Measurements from ENCODE around the gene RHOJ.

The RHOJ gene

DNA sequence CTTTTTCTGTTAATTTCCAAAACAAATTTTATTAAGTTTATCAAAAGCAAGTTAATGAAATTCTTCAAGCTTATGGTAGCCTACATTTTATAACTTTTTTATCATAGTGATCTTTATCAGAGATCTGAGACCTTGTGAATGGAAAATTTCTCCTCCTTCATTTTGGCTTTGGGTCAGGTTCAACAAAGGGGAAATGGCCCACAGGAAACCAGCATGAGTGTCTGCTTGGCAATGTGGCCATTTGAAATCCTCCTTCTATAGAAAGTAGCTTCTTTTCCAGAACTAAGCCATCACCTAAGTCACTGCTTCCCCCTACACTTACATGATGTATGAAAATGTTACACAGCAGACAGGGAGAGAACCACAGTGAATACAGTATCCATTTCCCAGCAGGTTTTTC is 1.6 kb downstream of the RHOJ start:
- no peak for DNase-seq (ENCODE audit: low spot score)

DNA sequence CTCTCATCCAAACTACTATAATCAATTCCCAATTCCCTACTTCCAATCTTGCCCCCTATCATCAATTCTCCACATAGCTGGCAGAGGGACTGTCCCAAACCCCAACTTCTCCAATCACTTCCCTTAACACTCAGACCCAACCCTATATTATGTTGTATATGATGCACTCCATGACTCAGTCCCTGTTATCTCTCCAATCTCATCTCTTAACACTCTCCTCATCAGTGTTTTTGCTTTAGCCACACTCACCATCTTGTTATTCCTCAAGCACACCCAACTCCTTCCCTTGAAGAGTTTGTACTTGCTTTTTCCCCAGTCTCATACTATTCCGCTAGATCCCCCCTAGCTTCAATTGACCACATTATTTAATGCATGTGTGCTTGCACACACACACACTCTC is 4.9 kb downstream of the RHOJ start:
- DNase-seq (ENCODE audit: low spot score), result no peak

DNA sequence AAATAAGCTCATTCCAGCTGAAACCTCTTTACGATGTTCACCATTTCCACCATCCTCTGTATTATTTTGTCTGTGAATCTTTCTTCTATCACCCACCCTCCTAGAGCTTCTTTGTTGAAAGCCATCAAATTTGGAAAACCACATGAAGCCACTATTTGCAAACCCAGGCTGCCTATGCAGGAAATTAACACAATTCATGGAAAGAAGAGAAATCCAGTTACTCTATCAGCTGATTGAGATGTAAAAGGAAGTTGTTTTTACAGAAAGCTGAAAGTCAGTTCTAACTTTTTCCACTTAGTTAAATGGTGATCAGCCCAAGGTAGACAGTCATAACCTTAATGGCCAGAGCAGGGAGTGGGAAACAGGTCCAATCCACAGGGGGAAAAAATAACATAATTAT is 6.6 kb downstream of the RHOJ start:
- no peak for DNase-seq (ENCODE audit: low spot score)

DNA sequence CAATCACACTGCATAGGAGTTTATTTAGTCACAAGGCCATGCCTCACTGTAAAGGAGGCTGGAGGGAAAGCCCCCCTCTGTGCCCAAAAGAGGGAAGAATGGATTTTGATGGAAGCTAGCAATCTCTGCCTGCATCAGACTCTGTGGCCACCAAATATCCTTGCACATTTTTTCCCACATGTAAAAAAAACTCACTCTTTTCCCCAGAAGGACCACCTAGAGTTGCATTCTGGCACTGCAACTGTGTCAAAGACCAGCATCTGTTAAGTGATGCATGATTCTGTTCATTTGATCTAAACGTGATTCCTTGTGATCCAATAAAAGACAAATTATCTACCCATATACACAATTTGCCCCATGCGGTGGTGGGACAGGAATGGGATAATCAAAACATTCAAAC is 8.0 kb downstream of the RHOJ start:
- DNase-seq (ENCODE audit: low spot score), result no peak

DNA sequence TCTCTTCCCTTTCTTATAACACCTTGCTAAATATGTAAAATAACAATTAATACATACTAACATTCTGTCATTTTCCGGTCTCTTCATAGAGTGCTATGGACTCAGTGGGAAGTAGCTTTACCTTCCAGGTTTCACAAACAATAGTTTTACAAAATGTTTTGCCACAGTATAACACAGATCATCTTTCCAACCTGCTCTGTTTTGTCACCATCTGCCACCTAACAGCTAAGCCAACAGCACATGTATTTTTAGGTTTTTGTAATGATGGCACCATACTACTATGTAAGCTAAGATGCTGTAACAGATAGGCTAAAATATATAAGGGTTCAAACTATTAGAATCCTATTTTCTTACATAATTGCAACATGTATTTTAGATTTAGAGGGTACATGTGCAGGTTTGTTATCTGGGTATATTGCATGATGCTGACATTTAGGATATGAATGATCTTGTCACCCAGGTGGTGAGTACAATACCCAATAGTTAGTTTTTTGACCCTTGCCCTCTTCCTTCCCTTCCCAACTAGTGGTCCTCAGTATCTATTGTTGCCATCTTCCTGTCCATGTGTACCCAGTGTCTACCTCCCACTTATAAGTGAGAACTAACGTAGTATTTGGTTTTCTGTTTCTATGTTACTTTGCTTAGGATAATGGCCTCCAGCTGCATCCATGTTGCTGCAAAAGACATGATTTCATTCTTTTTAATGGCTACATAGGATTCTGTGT is 8.7 kb downstream of the RHOJ start:
- DNase-seq (ENCODE audit: low spot score), result no peak

DNA sequence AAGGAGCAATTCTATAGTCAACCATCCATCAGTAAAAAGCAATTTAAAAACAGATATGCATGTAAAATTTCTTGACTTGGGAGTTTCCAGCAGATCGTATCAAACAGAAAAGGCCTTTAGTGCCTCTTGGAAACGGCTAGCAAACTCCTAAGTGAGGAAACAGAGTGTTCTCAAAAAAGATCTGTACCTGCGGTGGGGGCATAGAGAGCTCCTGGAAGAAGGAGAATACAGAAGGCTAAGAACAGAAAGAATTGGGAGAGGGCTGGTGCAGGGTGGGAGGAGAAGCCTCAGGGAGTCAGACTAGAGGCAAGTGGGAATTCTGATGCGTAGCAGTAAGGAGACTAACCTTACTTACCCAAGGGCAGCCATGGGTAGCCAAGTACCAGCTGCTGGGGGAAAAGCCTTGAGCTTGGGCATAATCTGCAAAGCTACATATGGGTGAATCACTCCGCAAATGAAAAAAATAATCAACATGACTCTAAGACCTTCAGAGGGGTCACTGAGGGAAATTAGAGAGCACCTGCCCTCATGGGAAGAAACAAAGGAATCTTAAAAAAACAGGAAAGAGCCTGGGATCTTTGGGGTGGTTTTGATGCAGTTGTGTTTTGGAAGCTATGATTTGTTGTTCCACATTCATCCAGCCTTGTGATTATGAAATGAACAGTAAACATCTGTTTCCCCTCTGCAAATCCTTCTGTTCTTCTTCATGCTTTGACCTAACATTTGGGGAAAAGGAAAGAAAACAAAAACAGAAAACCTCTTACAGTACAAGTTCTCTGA is 10.4 kb downstream of the RHOJ start:
- no peak for DNase-seq (ENCODE audit: low spot score)

DNA sequence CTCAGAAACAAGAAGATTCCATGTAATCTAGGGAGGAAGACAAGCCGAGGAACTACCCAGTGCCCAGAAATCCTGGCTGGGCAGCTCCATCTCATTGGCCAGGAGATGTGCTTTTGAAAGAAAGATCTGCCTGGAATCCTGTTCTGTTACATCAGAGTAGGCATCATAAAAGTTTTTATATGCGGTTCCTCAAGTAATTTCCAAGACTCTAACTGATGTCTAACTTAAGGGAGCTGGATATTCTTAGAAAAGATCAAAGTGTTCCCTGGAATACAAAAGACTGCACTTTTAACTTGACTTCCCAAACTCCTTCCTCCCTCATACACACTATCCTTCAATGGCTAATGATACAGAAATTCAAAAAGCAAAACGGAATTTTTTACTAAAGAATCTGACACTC is 16.3 kb downstream of the RHOJ start:
- no peak for DNase-seq (ENCODE audit: low spot score)

DNA sequence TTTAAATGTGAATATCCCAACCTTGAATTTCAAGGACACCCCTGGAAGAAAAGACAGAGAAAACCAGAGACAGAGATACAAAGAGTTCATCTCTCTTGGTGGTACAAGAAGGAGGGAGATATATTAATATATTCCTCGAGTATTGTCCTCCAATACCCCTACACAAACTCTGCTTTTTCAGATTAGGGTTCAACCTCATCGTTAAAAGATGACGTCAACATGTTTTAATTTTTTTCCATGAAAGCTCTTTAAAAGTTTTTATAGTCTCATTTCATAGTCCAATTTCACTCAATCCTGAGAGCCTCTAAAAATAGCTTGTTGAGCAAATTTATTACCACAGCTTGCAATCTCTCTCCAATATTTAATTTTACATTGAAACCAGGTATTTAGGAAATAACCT is 19.4 kb downstream of the RHOJ start:
- no peak for DNase-seq (ENCODE audit: low spot score)

DNA sequence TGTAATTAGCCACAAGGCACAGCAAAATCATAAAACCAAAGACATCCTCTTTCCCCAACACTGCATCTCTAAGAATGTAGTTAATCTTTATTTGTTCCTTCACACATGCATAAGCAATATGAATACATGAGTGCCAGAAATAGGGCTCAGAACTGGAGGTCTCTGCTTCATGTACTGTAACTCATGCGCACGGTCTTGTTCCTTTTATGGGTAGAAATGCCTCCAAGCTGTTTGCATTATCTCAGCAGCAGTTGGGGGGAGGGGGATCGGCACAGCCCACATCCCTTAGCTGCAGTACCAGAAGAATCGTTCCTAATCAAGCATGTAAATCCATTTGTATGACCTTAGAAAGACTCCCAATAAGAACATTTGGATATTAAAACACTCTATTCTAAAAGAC is 20.0 kb downstream of the RHOJ start:
- no peak for DNase-seq (ENCODE audit: low spot score)

DNA sequence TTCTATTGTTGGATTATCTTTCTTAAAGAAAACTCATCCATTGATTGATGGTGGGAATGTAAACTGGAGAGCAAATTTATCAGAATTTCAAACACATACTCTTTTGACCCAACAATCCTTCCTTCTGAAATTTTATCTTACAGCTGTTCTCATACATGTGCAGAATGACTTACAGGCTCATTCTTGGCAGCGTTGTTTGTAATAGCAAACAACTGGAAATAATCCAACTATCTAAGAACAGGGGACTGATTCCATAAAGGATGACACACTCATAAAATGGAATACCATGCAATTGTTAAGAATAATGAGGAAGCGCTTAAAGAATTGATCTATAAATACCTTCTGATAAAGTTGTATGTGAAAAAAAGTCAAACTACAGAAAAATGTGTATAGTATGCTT is 24.0 kb downstream of the RHOJ start:
- DNase-seq (ENCODE audit: low spot score), result no peak

DNA sequence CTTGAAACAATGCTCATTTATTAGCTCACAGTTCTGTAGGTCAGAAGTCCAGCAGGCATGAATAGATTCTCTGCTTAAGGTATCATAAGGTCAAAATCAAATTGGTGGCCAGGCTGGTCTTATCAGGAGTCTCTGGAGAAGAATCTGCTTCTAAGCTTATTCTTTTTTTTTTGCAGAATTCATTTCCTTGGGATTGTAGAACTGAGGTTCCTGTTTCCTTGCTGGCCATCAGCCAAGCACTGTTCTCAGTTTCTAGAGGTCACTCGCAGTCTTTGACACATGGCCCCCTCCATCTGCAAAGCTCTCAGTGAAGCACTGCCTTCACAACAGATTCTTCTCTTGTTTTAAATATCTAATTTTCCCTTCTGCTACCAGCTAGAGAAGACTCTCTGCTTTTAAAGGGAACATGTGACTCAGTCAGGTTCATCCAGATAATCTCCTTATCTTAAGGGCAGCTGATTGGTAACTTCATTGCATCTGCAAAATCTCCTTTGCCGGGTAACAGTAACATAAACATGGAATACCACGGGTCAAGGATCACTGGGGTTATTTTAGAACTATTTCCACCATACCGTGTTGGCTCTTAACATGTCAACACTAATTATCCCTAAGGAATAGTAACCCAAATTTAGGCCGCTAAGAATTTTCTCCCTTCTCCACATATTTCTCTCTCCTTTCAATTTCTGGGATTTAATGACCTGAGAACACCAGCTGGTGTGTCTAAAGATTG is 25.3 kb downstream of the RHOJ start:
- no peak for DNase-seq (ENCODE audit: low spot score)

DNA sequence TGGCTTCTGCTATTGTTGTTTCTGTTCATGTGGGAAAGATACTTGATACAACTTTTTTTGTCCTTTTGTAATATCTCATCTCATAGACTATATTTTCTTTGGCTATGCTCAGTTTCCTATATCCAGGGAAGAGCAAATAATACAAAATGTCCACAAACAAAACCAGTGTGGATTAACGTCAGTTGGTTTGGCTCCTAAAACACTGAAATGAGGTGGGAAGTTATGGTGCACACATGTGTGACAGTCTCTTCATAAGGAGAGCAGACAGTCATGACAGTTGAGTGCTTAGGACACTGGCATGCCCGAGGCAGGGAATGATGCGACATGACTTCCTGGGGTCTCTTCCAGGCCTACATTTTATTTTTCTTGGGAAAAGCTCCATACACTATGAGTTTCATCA is 27.5 kb downstream of the RHOJ start:
- no peak for DNase-seq (ENCODE audit: low spot score)

DNA sequence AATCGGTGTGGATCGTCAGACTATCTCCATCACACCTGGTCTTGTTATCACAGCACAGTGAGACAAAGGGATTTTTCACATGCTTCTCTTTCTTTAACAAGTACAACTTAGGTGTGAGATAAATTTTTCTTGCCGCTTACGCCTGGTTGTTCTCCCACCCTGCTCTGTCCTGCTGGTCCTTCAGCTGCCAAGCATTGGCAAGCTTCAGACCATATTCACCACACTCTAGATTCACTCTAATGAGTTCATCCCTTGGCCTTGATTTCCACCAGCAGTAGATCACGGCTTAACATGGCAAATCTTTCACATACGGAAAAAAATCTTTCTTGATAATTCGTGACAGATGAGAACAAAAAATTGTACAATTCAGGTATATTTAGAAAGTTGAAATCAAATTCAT is 33.5 kb downstream of the RHOJ start:
- no peak for DNase-seq (ENCODE audit: low spot score)

DNA sequence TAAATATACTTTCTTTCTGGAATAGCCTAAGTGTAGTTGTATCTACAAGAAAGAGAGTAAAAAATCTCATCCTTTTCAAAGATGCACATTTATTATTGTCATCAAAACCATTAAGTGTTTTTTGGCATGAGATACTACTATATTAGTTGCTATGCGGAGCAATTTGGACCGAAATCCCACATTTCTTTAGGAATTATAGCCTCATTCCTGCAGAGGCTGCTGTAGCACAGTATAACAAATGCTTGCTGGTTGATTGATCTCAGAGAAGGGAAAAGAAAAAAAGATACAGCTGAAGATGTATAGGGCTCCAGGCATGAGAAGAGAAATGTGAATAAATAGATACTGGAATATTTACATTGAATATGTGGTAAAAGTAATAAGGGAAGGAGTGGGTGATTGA is 36.0 kb downstream of the RHOJ start:
- DNase-seq (ENCODE audit: low spot score), result no peak

DNA sequence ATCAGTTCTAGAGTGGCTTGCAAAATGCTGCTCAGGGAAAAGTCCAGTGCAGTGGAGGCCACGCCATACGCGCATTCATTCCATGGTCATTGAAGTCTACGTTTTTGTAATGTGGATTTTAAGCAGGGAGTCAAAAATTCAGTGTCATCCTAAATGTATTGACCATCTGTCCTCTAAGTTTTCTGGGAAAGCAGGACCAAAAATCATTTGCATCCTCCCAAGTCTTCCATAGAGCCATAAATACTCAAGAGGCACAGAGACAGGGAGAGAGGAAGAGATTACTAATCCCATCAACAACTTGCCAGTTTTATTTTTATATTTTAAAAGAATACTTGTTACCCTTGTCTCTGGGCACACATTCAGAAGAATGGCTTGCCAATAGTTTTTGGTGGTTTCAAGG is 36.9 kb downstream of the RHOJ start:
- DNase-seq (ENCODE audit: low spot score), result no peak

DNA sequence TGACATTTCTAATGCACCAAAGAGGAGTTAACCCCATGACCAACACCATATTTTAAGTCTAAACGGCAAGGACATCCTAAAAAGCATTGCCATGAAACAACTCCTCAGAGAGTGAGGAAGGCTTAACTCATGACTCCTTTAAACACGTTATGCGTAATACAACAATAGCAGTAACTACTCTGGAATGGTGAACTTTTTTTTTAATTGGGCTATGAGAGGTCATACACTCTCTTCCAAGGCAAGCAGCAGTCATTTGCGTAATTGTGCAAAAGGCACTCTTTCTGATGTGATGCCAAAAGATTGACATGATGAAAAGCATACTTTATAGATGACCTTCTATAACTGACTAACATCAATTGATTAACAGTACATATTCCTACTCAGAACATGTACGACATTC is 39.4 kb downstream of the RHOJ start:
- no peak for DNase-seq (ENCODE audit: low spot score)

DNA sequence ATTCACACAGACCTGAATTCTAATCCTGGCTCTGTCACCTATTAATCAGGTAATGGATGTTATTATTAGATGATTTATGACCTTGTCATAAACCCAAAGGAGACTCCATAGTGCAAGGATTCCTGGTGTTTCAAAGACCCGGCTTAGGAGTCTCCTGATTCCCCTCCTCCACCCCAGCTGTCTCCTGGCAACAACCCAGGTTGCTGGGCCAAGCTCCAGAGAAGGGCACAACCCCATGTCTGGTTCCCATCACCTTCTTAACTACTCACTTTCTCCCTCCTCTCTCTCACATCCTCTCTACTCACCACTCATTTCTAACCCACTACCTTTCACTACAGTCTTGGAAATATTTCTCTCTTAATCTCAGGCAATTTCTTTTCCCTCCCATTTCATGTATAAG is 41.6 kb downstream of the RHOJ start:
- no peak for DNase-seq (ENCODE audit: low spot score)

DNA sequence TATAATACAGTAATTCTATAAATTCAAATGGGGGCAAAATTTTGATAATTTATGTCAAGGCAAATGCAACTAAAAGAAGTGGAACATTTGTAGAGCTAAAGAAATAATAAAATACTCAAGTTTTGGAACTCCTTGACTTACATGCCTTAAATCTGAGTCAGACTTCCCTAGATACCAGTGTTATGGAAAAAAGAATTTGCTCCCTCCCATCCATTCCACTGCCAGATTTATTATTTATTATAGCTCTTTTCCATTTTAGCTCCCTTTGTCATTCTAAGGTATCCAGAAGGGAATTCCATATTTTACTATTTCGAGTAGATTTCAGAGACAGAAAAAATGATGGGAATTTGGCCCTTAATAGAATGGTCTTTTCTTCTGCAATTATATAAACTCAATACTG is 44.0 kb downstream of the RHOJ start:
- DNase-seq (ENCODE audit: low spot score), result no peak

DNA sequence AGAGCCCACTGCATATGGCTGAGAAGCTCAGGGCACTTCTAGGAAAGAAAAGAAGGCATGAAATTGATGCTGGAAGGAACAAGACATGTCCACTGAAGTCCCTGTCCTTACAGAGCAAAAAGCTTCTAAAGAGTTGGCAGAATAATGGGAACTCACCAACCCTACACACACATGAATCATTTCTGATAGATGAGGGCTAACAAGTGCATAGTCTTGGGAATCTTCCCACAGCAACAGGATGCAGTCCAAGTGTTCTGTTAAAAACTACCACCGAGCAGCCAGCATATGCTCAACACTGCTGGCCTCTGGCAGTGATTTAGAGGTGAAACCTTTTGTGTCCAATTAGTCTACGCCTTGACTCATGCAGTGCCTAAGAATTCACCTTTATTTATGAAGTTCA is 44.8 kb downstream of the RHOJ start:
- no peak for DNase-seq (ENCODE audit: low spot score)

DNA sequence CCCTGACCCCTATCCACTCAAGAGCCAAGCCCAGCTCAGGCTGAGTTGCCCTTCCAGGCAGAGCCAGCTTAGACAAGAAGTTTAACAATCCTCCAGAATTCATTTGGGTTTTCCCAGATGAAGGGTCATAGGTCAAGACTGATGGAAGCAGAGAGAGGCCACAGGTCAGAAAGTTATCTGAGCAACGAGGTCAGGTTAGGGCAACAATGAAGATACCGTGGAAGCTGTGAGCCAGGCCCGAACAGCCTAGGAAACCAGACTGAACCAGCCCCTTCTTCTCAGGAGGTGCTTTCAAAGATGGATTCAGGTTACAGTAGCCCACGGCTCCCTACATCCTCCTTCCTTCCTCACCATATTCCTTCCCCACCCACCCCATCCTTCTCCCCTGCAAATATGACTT is 53.1 kb downstream of the RHOJ start:
- no peak for DNase-seq (ENCODE audit: low spot score)

DNA sequence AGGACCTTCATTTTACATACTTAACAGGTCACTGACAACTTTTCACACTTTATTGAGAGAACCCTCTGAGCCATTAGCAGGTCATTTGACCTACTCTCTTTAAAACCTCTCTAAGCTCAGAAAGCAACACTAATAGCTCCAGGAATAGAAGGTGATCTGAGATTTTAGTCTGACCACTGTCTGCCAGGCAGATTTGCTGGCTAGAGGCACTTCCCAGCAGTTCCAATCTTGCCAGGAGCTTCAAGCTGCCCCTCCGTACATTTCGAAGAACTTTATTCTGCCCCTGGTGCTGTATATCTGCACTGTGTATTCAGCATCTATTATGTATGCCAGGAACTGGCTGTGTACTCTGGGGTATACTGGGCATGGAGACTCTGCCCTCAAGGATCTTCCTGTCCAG is 58.2 kb downstream of the RHOJ start:
- no peak for DNase-seq (ENCODE audit: low spot score)

DNA sequence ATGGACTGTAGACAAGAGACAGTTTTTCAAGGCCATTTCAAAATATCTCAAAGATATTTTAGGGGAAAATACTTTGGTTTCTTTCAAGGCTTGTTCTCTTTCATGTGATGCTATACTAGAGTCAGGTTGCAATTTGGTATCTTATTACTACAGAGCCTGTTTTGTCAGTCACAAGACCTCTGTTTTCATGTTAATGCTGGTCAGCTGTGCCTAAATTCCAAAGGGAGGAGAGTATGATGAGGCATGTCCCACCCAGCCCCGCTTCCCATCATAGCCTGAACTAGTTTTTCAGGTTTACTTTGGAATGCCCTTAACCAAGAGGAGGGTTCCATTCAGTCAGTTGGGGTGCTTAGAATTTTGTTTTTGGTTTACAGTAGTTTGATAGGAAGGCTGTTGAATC is 61.9 kb downstream of the RHOJ start:
- DNase-seq (ENCODE audit: low spot score), result no peak

DNA sequence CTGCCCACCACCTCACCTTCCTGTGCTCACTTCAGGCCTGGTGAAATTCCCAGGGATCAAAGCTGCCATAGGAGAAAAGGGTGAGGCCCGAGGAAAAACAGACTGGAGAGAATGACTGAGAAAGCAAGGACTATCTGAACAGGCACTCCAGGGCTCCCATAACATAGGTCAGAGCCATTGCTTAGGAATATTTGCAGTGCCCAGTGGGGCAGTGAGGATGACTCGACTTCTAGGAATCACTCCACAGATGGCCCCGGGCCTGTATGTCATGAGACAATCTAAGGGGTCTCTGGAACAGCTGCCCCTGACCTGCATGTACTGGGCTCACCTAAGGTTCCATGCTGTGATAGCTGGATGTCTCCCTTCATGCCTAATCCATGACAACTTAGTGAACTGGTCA is 62.9 kb downstream of the RHOJ start:
- no peak for DNase-seq (ENCODE audit: low spot score)

Measured in kidney tubule cell (primary cell).